OCI-LY1 (cell line): ENCODE results near the gene PELO.

ENCODE experiments used
- H2AFZ ChIP-seq: fragments of 200-600 bp; sonication (generic), shearing (Covaris generic); 2 replicates; pipeline ENCODE4 v1.6.0; 2014; ENCODE audit warnings: antibody characterized with exemption, mild to moderate bottlenecking, low read length
- H3F3A ChIP-seq: fragments of 200-600 bp; sonication (generic), shearing (Covaris generic); 2 replicates; pipeline ENCODE4 v1.6.0; 2014; ENCODE audit warnings: mild to moderate bottlenecking, antibody characterized with exemption, low read length, moderate library complexity; ENCODE audit not compliant: insufficient read depth
- H3K27ac ChIP-seq: fragments of 200-600 bp; sonication (generic); 2 replicates; pipeline ENCODE4 v1.5.1; 2014; ENCODE audit warnings: low read length, mixed run types, mild to moderate bottlenecking, low read depth; ENCODE audit not compliant: poor library complexity, severe bottlenecking
- H3K27me3 ChIP-seq: fragments of 200-600 bp; sonication (generic); 2 replicates; pipeline ENCODE4 v1.6.0; 2014; ENCODE audit warnings: antibody characterized with exemption, mild to moderate bottlenecking, low read length, moderate library complexity; ENCODE audit not compliant: insufficient read depth
- H3K36me3 ChIP-seq: fragments of 200-600 bp; sonication (generic); 2 replicates; pipeline ENCODE4 v1.6.1; 2014; ENCODE audit warnings: mild to moderate bottlenecking, antibody characterized with exemption, low read length, moderate library complexity, mixed read lengths; ENCODE audit not compliant: insufficient read depth
- H3K4me1 ChIP-seq: fragments of 200-600 bp; sonication (generic); 2 replicates; pipeline ENCODE4 v1.5.1; 2014; ENCODE audit warnings: mild to moderate bottlenecking, low read length, moderate library complexity; ENCODE audit not compliant: insufficient read depth, severe bottlenecking
- H3K4me2 ChIP-seq: fragments of 200-600 bp; sonication (generic), shearing (Covaris generic); 2 replicates; pipeline ENCODE4 v1.6.1; 2014; ENCODE audit warnings: low read length
- H3K4me3 ChIP-seq: fragments of 200-600 bp; sonication (generic); 2 replicates; pipeline ENCODE4 v1.5.1; 2014; ENCODE audit warnings: low read length, low read depth, mild to moderate bottlenecking, mixed read lengths; ENCODE audit not compliant: poor library complexity, severe bottlenecking
- H3K79me2 ChIP-seq: fragments of 200-600 bp; shearing (Covaris generic); 2 replicates; pipeline ENCODE4 v1.6.1; 2016; ENCODE audit warnings: mixed run types, low read length, mixed read lengths; ENCODE audit not compliant: insufficient read depth
- H3K9ac ChIP-seq: fragments of 200-600 bp; sonication (generic), shearing (Covaris generic); 2 replicates; pipeline ENCODE4 v1.6.1; 2014; ENCODE audit warnings: mild to moderate bottlenecking, low read length, mixed read lengths
- H3K9me2 ChIP-seq: fragments of 200-600 bp; sonication (generic), shearing (Covaris generic); 2 replicates; pipeline ENCODE4 v1.6.1; 2014; ENCODE audit warnings: low read depth, mild to moderate bottlenecking, low read length, mixed read lengths
- H3K9me3 ChIP-seq: fragments of 200-600 bp; shearing (Covaris generic); 2 replicates; pipeline ENCODE4 v1.6.1; 2014; ENCODE audit warnings: low read length, mixed read lengths
- H4K20me1 ChIP-seq: fragments of 200-600 bp; sonication (generic), shearing (Covaris generic); 2 replicates; pipeline ENCODE4 v1.6.0; 2016; ENCODE audit warnings: mild to moderate bottlenecking, low read length; ENCODE audit not compliant: insufficient read depth
- CTCF ChIP-seq: fragments of 200-600 bp; sonication (generic), shearing (Covaris generic); IDR thresholded peaks from 2 replicates; pipeline ENCODE4 v1.5.1; 2017; ENCODE audit warnings: mild to moderate bottlenecking, antibody characterized with exemption, low read length, moderate library complexity, mixed read lengths
- EZH2 ChIP-seq: fragments of 200-600 bp; sonication (generic), shearing (Covaris generic); IDR thresholded peaks from 2 replicates; pipeline ENCODE4 v1.8.0; 2017; ENCODE audit warnings: borderline replicate concordance, mixed run types, mild to moderate bottlenecking, antibody characterized with exemption, low read length, moderate library complexity, mixed read lengths

PELO gene

GRCh38 chr5:52776116-52776515 is 11.6 kb upstream of the PELO start:
- H3K9ac ChIP-seq = no peak overlapping the region
- H2AFZ ChIP-seq = no peak overlapping the region
- H3K9me3 ChIP-seq = no peaks in the 10 kb centered on the region
- H3K27me3 ChIP-seq = no peaks in the 10 kb centered on the region
- no peak overlapping the region for H3K4me2 ChIP-seq
- H4K20me1 ChIP-seq = no peaks in the 10 kb centered on the region
- no peaks in the 10 kb centered on the region for H3K79me2 ChIP-seq
- TF ChIP-seq EZH2 (no peak), CTCF (no peak)
- H3K36me3 ChIP-seq = no peaks in the 10 kb centered on the region
- H3K9me2 ChIP-seq = no peaks in the 10 kb centered on the region
- H3K27ac ChIP-seq = no peak overlapping the region
- H3F3A ChIP-seq = no peaks in the 10 kb centered on the region
- H3K4me1 ChIP-seq = no peaks in the 10 kb centered on the region
- H3K4me3 ChIP-seq = no peak overlapping the region

GRCh38 chr5:52777186-52777585 is 10.5 kb upstream of the PELO start:
- H3K9ac ChIP-seq = no peak overlapping the region
- H4K20me1 ChIP-seq = no peaks in the 10 kb centered on the region
- no peak overlapping the region for H3K4me2 ChIP-seq
- no peaks in the 10 kb centered on the region for H3K4me1 ChIP-seq
- no peaks in the 10 kb centered on the region for H3K9me2 ChIP-seq
- TF ChIP-seq EZH2 = no peak
- no peak for TF ChIP-seq CTCF
- no peak overlapping the region for H3K27ac ChIP-seq
- no peaks in the 10 kb centered on the region for H3K9me3 ChIP-seq
- no peaks in the 10 kb centered on the region for H3F3A ChIP-seq
- H2AFZ ChIP-seq = no peak overlapping the region
- H3K27me3 ChIP-seq = no peaks in the 10 kb centered on the region
- no peaks in the 10 kb centered on the region for H3K36me3 ChIP-seq
- no peaks in the 10 kb centered on the region for H3K79me2 ChIP-seq
- H3K4me3 ChIP-seq = no peak overlapping the region

- no peak overlapping the region for H3K4me2 ChIP-seq
- no peaks in the 10 kb centered on the region for H3K9me3 ChIP-seq
- no peak overlapping the region for H3K4me3 ChIP-seq
- H3K9ac ChIP-seq = no peak overlapping the region
- H2AFZ ChIP-seq = no peak overlapping the region
- no peaks in the 10 kb centered on the region for H3K36me3 ChIP-seq
- no peaks in the 10 kb centered on the region for H3F3A ChIP-seq
- no peak overlapping the region for H3K27ac ChIP-seq
- no peaks in the 10 kb centered on the region for H4K20me1 ChIP-seq
- H3K9me2 ChIP-seq = no peaks in the 10 kb centered on the region
- TF ChIP-seq EZH2 = no peak
- no peak for TF ChIP-seq CTCF
- no peaks in the 10 kb centered on the region for H3K27me3 ChIP-seq
- H3K79me2 ChIP-seq = no peaks in the 10 kb centered on the region
- H3K4me1 ChIP-seq = no peaks in the 10 kb centered on the region
Measured at GRCh38 chr5:52778781-52779180, 8.9 kb upstream of the PELO start.
